Measurements from ENCODE around the gene RALGAPA2. TPM values are rescaled to one million over a fixed set of nuclear protein-coding genes. Genes with fewer than 3 reads are reported as not detected.

Gene RALGAPA2
- total RNA-seq, 4 donors from 2014 or later = 18.4 to 27.4 (median 25.2) TPM

GRCh38 chr20:20643927-20644326 lies 68.5 kb downstream of the RALGAPA2 start:
- Histone ChIP-seq H3K27ac (no peak overlapping the region), H3K36me3 (peaks cover 0 to 27% of the 10 kb centered on the region in 2 donors), H3K4me1 (no peaks in the 10 kb centered on the region), H3K27me3 (no peaks in the 10 kb centered on the region), H3K4me3 (no peak overlapping the region), H3K9me3 (no peaks in the 10 kb centered on the region)
- WGBS, 2 donors (ENCODE audit: low coverage in 1 of 2) = 77 to 88% methylated on average over 3 of the region's 3 CpGs
- ATAC-seq = no peak
- TF ChIP-seq POLR2A (IDR thresholded peaks at IDR 0.05) = no peak
- no peak for TF ChIP-seq EP300 (IDR thresholded peaks at IDR 0.05)
- no peak for TF ChIP-seq CTCF (IDR thresholded peaks at IDR 0.05)
- TF ChIP-seq POLR2AphosphoS5 (IDR thresholded peaks at IDR 0.05) = no peak

- Histone ChIP-seq H3K36me3 (peaks cover 0 to 34% of the 10 kb centered on the region in 2 donors), H3K4me1 (no peaks in the 10 kb centered on the region), H3K27ac (no peak overlapping the region), H3K4me3 (no peak overlapping the region), H3K27me3 (no peaks in the 10 kb centered on the region), H3K9me3 (no peaks in the 10 kb centered on the region)
- ATAC-seq = no peak
- no peak for TF ChIP-seq POLR2AphosphoS5 (IDR thresholded peaks at IDR 0.05)
- TF ChIP-seq EP300 (IDR thresholded peaks at IDR 0.05) = no peak
- TF ChIP-seq POLR2A (IDR thresholded peaks at IDR 0.05) = no peak
- TF ChIP-seq CTCF (IDR thresholded peaks at IDR 0.05) = no peak
- WGBS, 2 donors (ENCODE audit: low coverage in 1 of 2) = 67% methylated on average over 1 of the region's 2 CpGs; no CpG with 5 or more reads in 1 of the 2 donors
Measured at GRCh38 chr20:20641783-20642182, 70.7 kb downstream of the RALGAPA2 start.

GRCh38 chr20:20638878-20639277 lies 73.6 kb downstream of the RALGAPA2 start:
- H3K9me3 ChIP-seq = no peaks in the 10 kb centered on the region
- no peak for ATAC-seq
- 63 to 73% methylated on average over 2 of the region's 2 CpGs for WGBS, 2 donors (ENCODE audit: low coverage in 1 of 2)
- no peaks in the 10 kb centered on the region for H3K4me1 ChIP-seq
- H3K4me3 ChIP-seq = no peak overlapping the region
- TF ChIP-seq CTCF (IDR thresholded peaks at IDR 0.05) = no peak
- TF ChIP-seq POLR2A (IDR thresholded peaks at IDR 0.05) = no peak
- no peak for TF ChIP-seq POLR2AphosphoS5 (IDR thresholded peaks at IDR 0.05)
- TF ChIP-seq EP300 (IDR thresholded peaks at IDR 0.05) = no peak
- no peaks in the 10 kb centered on the region for H3K27me3 ChIP-seq
- no peak overlapping the region for H3K27ac ChIP-seq
- H3K36me3 ChIP-seq = peaks cover 0 to 56% of the 10 kb centered on the region in 2 donors

- Histone ChIP-seq H3K27me3 (no peaks in the 10 kb centered on the region), H3K4me1 (no peaks in the 10 kb centered on the region), H3K9me3 (no peaks in the 10 kb centered on the region), H3K36me3 (peaks cover 0 to 63% of the 10 kb centered on the region in 2 donors), H3K27ac (no peak overlapping the region), H3K4me3 (no peak overlapping the region)
- ATAC-seq = no peak
- no peak for TF ChIP-seq POLR2A (IDR thresholded peaks at IDR 0.05)
- no peak for TF ChIP-seq POLR2AphosphoS5 (IDR thresholded peaks at IDR 0.05)
- no peak for TF ChIP-seq CTCF (IDR thresholded peaks at IDR 0.05)
- TF ChIP-seq EP300 (IDR thresholded peaks at IDR 0.05) = no peak
- WGBS, 2 donors (ENCODE audit: low coverage in 1 of 2) = 91 to 98% methylated on average over 6 to 7 of the region's 7 CpGs
Measured at GRCh38 chr20:20637998-20638725, 74.3 kb downstream of the RALGAPA2 start.

GRCh38 chr20:20635006-20635405 lies 77.4 kb downstream of the RALGAPA2 start:
- H3K4me1 ChIP-seq = no peaks in the 10 kb centered on the region
- no peak for ATAC-seq
- 100% methylated on average over 2 of the region's 2 CpGs; no CpG with 5 or more reads in 1 of the 2 donors for WGBS, 2 donors (ENCODE audit: low coverage in 1 of 2)
- TF ChIP-seq POLR2A (IDR thresholded peaks at IDR 0.05) = no peak
- TF ChIP-seq CTCF (IDR thresholded peaks at IDR 0.05) = no peak
- TF ChIP-seq EP300 (IDR thresholded peaks at IDR 0.05) = no peak
- no peak overlapping the region for H3K27ac ChIP-seq
- H3K4me3 ChIP-seq = no peak overlapping the region
- H3K36me3 ChIP-seq = peaks cover 0 to 70% of the 10 kb centered on the region in 2 donors
- H3K27me3 ChIP-seq = no peaks in the 10 kb centered on the region
- H3K9me3 ChIP-seq = no peaks in the 10 kb centered on the region
